ENCODE measurements around the gene KIR3DL3.
A peak's percentile ranks its signal among the peaks of the same experiment; 100 is the strongest.
"Not testable (repeated sequence)": the region's sequence is repeated elsewhere in the genome, so short reads cannot be mapped to it uniquely, and the experiment has no call there.

The KIR3DL3 gene

GRCh38 chr19:54724142-54724541 is at the start of gene KIR3DL3:
TSS of gene KIR3DL3 (plus strand) at chr19:54724442. CDS start at chr19:54724497, 55 bp downstream.
- DNase-seq: no peak

- DNase-seq: peak; percentile 82
These were observed 47.9 kb upstream of the KIR3DL3 start for GRCh38 chr19:54676210-54676834.

DNA sequence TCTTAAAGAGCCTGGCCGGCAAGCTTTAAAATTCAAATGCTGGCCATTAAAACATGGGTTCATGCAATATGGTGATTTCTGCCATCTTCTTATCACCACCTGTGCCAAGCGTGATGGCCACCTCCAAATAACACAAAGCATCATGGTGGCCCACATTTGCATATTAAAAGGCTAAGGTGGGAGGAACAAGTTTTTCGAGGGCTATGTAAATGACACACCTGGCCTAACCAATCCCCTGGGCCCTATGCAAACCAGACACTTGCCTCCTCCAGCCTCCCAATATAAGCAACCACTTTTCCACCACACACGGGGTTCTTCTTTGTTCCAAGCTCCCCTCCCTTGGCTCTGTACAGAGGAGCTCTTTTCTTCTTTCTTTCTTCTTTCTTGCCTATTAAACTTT is 47.0 kb upstream of the KIR3DL3 start:
- DNase-seq: no peak

DNA sequence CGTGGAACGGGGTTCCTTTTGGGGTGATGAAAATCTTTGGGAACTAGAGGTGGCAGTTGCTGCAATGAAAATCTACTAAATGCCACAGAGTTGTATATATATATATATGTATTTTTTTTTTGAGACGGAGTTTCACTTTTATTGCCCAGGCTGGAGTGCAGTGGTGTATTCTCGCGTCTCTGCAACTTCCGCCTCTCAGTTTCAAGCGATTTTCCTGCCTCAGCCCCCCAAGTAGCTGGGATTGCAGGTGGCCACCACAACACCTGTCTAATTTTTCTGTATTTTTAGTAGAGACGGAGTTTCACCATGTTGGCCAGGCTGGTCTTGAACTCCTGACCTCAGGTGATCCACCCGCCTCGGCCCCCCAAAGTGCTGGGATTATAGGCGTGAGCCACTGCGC is 42.6 kb upstream of the KIR3DL3 start:
- DNase-seq: not testable (repeated sequence)

GRCh38 chr19:54682306-54682856 is 41.9 kb upstream of the KIR3DL3 start:
- peak; percentile 64 for DNase-seq

- peak; percentile 76 for DNase-seq
These were observed 39.7 kb upstream of the KIR3DL3 start for GRCh38 chr19:54684527-54684926.

- DNase-seq: no peak
These were observed 32.5 kb upstream of the KIR3DL3 start for GRCh38 chr19:54691582-54692297.

DNA sequence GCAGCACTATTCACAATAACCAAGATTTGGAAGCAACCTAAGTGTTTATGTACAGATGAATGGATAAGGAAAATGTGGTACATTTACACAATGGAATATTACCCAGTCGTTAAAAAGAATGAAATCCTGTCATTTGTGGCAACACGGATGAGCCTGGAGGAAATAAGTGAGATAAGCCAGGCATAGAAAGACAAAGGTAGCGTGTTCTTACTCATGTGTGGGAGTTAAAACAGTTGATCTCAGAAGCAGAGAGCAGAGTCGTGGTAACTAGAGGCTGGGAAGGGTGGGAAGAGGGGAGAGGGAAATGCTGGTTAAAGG is 32.0 kb upstream of the KIR3DL3 start:
- no peak for DNase-seq

GRCh38 chr19:54694648-54695047 is 29.6 kb upstream of the KIR3DL3 start:
- DNase-seq: no peak

DNA sequence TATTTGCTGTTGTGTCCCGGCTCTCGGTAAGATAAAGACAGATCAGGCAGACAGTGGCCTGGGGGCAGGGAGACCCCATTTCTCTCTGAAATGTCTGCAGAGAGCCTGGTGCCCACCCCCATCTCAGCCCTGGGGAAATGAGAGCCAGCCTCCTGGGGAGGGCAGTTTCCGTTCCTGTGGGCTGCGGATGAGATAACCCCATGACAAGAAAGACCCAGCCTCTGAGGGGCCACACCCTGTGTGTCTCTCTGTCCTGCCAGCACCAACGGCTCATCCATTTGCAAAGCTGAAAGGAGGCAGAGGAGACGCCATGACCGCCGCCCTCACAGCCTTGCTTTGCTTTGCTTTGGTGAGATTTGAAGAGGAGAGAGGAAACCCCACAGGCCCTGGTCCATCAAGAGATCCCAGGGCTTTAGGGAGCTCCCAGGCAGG is 28.1 kb upstream of the KIR3DL3 start:
- DNase-seq: peak; percentile 26

DNA sequence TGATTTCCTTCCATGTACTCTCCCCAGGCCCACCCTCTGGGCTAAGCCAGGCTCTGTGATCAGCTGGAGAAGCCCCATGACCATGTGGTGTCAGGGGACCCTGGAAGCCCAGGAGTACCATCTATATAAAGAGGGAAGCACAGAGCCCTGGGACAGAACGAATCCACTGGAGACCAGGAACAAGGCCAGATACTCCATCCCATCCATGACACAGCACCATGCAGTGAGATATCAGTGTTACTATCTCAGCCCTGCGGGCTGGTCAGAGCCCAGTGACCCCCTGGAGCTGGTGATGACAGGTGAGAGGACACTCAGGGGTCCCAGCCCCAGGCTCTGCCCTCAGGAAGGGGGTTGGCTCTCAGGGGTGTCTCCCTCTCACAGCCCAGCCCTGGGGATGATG is 27.5 kb upstream of the KIR3DL3 start:
- no peak for DNase-seq

GRCh38 chr19:54697716-54698115 is 26.5 kb upstream of the KIR3DL3 start:
- DNase-seq: not testable (repeated sequence)

GRCh38 chr19:54704928-54705327 is 19.3 kb upstream of the KIR3DL3 start:
- no peak for DNase-seq

GRCh38 chr19:54707962-54708361 is 16.3 kb upstream of the KIR3DL3 start:
- DNase-seq: no peak

- DNase-seq: no peak
These were observed 15.5 kb upstream of the KIR3DL3 start for GRCh38 chr19:54708781-54709180.

DNA sequence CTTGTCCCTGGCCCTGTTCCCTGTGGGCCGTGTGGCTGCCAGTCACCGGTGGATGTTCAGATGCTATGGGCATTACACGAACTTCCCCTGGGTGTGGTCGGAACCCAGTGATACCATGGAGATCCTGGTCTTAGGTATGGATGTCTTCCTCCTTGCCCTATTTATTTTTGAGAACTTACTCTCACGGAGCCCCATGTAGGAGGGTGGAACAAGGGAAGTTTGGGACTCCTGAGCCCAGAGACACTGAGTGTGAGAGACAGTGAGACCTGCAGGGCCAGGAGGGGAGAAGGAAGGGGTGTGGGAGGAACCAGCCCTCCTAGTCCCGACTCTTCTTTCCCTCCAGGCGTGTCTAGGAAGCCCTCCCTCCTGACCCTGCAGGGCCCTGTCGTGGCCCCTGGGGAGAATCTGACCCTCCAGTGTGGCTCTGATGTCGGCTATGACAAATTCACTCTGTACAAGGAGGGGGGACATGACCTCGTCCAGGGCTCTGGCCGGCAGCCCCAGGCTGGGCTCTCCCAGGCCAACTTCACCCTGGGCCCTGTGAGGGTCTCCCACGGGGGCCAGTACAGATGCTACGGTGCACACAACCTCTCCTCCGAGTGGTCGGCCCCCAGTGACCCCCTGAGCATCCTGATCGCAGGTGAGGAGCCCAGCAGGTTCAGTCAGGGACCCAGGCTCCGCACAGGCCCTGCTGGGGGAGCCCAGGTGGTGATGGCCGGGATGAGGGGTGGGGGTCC is 14.9 kb upstream of the KIR3DL3 start:
- no peak for DNase-seq

- not testable (repeated sequence) for DNase-seq
These were observed 14.3 kb upstream of the KIR3DL3 start for GRCh38 chr19:54709956-54710355.

DNA sequence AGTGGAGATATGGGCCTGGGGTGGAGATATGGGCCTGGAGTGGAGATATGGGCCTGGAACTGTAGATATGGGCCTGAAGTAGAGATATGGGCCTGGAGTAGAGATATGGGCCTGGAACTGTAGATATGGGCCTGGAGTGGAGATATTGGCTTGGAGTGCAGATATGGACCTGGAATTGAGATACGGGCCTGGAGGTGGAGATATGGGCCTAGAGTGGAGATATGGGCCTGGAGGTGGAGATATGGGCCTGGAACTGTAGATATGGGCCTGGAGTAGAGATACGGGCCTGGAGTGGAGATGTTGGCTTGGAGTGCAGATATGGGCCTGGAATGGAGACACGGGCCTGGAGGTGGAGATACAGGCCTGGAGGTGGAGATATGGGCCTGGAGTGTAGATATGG is 402 bp downstream of the KIR3DL3 start:
- no peak for DNase-seq

GRCh38 chr19:54725321-54725720 is 1.1 kb downstream of the KIR3DL3 start:
- DNase-seq: no peak

GRCh38 chr19:54727562-54727961 is 3.3 kb downstream of the KIR3DL3 start:
- DNase-seq: no peak

GRCh38 chr19:54728167-54728566 is 3.9 kb downstream of the KIR3DL3 start:
- no peak for DNase-seq

DNA sequence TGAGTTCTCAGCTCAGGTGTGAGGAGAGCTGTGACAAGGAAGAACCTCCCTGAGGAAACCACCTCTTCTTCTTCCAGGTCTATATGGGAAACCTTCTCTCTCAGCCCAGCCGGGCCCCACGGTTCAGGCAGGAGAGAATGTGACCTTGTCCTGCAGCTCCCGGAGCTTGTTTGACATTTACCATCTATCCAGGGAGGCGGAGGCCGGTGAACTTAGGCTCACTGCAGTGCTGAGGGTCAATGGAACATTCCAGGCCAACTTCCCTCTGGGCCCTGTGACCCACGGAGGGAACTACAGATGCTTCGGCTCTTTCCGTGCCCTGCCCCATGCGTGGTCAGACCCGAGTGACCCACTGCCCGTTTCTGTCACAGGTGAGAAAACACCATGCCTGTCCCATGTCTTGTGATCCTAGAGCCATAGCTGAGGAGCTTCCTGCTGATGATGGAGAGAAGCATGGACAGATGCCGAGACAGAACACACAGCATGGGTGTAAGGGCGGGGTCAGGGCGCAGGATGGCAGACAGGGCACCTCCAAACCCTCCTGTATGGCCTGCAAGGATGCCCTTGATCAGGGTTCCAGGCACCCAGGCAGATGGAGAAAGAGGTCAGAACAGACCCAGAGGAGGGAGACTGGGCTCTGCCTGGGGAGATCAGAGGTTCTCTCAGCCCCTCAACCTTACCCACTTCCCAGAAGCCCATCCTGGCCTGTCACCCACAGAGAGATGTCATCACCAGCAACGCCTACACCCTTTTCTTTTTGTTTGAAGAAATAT is 5.4 kb downstream of the KIR3DL3 start:
- DNase-seq: no peak

- no peak for DNase-seq
These were observed 6.9 kb downstream of the KIR3DL3 start for GRCh38 chr19:54731191-54731590.
